GM19468 (cell line): ENCODE data around the gene NEK2.
"Not testable (repeated sequence)": the region's sequence is repeated elsewhere in the genome, so short reads cannot be mapped to it uniquely, and the experiment has no call there.

Source experiments
- ATAC-seq: cut with Tn5 transposase; IDR thresholded peaks from one replicate; pipeline ENCODE4 v1.9.1; 2021; ENCODE audit warnings: mild to moderate bottlenecking, moderate library complexity, moderate number of reproducible peaks; ENCODE audit not compliant: unreplicated experiment; ENCODE audit errors: extremely low read depth

The NEK2 gene

GRCh38 chr1:211635597-211636205, 39.7 kb downstream of the NEK2 start:
- no peak for ATAC-seq

- ATAC-seq, result no peak
Observed at GRCh38 chr1:211634931-211635330, 40.5 kb downstream of the NEK2 start.

GRCh38 chr1:211634461-211634860, 41.0 kb downstream of the NEK2 start:
- ATAC-seq, result no peak

GRCh38 chr1:211633524-211633846, 41.9 kb downstream of the NEK2 start:
- ATAC-seq, result no peak

GRCh38 chr1:211632808-211633523, 42.5 kb downstream of the NEK2 start:
- ATAC-seq, result no peak

- no peak for ATAC-seq
Observed at GRCh38 chr1:211632117-211632807, 43.2 kb downstream of the NEK2 start.

GRCh38 chr1:211631168-211631567, 44.3 kb downstream of the NEK2 start:
- ATAC-seq, result no peak

- ATAC-seq, result no peak
Observed at GRCh38 chr1:211630236-211631081, 45.0 kb downstream of the NEK2 start.

GRCh38 chr1:211628417-211628816, 47.0 kb downstream of the NEK2 start:
- no peak for ATAC-seq

- no peak for ATAC-seq
Observed at GRCh38 chr1:211627259-211627658, 48.2 kb downstream of the NEK2 start.

- ATAC-seq, result not testable (repeated sequence)
Observed at GRCh38 chr1:211625866-211626265, 49.6 kb downstream of the NEK2 start.

GRCh38 chr1:211625040-211625439, 50.4 kb downstream of the NEK2 start:
- no peak for ATAC-seq

- no peak for ATAC-seq
Observed at GRCh38 chr1:211623515-211623914, 51.9 kb downstream of the NEK2 start.

GRCh38 chr1:211621447-211622198, 53.8 kb downstream of the NEK2 start:
- ATAC-seq, result no peak

GRCh38 chr1:211620097-211620496, 55.3 kb downstream of the NEK2 start:
- no peak for ATAC-seq

- ATAC-seq, result no peak
Observed at GRCh38 chr1:211619033-211619996, 56.1 kb downstream of the NEK2 start.

GRCh38 chr1:211616965-211617297, 58.5 kb downstream of the NEK2 start:
- ATAC-seq, result no peak

- no peak for ATAC-seq
Observed at GRCh38 chr1:211616231-211616964, 59.0 kb downstream of the NEK2 start.
